HG03432 (cell line): ENCODE measurements around the gene SPATA3.
A peak's percentile ranks its signal among the peaks of the same experiment; 100 is the strongest.
"Not testable (repeated sequence)": the region's sequence is repeated elsewhere in the genome, so short reads cannot be mapped to it uniquely, and the experiment has no call there.

Experiments
- ATAC-seq: cut with Tn5 transposase; IDR thresholded peaks from one replicate; pipeline ENCODE4 v1.9.1; 2021; ENCODE audit warnings: mild to moderate bottlenecking, moderate library complexity; ENCODE audit not compliant: unreplicated experiment

The SPATA3 gene

GRCh38 chr2:231018184-231018583, 22.3 kb downstream of the SPATA3 start:
- no peak for ATAC-seq

GRCh38 chr2:231025059-231025458, 29.1 kb downstream of the SPATA3 start:
- not testable (repeated sequence) for ATAC-seq

- no peak for ATAC-seq
Observed at GRCh38 chr2:231028889-231029288, 33.0 kb downstream of the SPATA3 start.

DNA sequence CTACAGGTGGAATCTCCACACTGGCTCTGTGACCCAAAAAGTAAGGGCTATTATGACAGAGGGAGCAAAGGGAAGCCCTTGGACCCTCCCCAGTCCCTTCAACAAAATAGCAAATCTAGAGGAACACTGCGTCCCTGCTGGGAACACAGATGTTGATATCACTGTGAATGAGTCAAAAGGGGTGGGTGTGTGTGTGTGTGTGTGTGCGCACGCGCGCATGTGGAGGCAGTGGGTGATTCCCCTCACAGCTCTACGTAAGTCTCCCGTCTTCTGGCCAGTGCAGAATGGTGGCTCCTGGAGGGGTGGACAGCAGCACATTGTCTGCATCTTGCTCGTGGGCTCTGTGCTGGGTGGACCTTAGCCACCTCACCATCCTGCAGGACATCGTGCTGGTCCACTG, 33.6 kb downstream of the SPATA3 start:
- ATAC-seq = no peak

- ATAC-seq = no peak
Observed at GRCh38 chr2:231030725-231031124, 34.8 kb downstream of the SPATA3 start.

DNA sequence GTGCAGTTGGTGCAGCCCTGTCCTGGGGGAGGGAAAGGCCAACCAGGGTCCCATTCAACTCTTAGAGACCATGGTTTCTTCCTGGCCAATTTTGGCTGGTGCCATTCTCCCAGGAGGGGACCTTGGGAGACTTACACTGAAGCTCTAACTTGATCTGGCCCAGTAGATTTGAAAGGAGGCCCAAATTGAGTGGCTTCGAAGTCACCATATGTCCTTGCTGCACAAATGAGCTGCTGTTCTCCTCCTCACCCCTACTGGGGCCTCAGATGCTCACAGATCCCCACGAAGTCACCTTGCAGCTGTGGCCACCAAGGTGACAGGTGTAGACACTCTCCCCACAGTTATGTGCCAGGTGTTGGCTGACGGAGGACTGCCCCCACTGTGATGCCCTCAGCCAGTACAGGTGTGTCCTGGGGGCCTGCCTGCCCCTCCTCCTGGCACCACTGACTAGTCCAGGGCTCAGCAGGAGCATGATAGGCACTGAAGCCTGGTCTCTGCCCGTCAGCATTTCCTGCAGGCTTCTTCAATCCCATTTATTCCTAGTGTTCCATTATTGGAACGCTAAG, 36.7 kb downstream of the SPATA3 start:
- no peak for ATAC-seq

DNA sequence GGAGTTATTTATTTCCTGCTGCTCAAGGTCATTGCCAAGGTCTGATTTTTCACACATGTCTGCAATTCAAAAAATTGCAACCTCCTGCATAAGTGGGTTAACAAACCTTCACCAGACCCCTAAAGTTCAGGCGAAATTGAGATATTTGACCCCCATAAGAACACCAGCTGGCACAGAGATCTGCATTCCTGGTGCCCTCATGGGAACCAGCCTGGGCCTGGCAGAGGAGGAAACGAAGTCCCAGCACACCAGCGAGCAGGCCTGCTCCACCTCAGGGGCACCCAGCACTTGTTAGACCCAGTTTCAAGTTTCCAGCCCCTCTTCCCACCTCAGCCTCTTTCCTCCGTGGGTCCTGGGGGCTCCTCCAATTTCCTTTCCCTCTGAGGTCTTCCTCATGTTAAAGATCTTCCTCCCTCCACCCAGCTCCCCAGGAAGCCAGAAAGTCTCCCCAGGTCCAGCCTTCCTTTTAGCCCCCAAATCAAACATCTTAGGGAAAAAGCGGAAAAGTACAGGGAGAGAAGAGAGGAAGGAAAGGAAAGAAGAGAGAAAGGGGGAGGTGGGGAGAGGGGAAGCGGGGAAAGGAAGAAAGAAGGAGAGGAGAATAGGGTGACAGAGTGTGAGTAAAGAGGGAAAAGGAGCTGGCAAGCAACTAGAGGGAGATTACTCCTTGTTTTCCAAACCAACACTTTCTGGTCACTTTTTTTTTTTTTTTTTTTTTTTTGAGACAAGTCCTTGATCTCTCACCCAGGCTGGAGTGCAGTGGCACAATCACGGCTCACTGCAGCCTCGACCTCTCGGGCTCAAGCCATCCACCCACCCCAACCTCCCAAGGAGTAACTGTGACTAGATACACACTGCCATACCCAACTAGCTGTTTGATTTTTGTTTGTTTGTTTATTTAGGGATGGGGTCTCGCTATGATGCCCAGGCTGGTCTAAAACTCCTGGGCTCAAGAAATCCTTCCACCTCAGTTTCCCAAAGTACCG, 37.5 kb downstream of the SPATA3 start:
- ATAC-seq = no peak

- ATAC-seq = no peak
Observed at GRCh38 chr2:231034291-231034882, 38.5 kb downstream of the SPATA3 start.

- ATAC-seq = no peak
Observed at GRCh38 chr2:231036131-231036530, 40.2 kb downstream of the SPATA3 start.

DNA sequence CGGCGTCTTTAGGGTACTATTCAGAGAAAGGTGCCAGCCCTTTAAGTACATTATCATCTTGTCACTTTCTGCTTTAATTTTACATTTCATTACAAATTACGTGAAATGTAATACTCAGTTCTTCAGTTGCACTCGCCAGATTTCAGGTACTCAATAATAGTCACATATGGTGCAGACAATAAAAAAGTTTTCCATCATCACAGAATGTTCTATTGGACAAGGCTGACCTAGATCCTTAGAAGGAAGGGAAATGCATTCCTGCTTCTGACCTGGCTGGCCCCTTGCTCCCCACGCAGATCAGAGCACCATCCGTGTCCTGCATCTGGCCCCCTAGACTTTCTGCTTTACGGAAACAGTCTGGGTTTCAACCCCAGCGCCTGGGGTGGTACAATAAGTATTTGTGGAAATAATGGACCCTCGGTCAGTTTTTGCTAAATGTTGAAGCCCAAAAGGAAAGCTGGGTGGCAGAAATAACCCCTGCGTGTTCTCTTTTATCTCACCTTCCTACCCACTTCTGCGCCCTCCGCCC, 40.7 kb downstream of the SPATA3 start:
- ATAC-seq = no peak

GRCh38 chr2:231037202-231037730, 41.3 kb downstream of the SPATA3 start, which contains the start of gene C2orf72:
Gene C2orf72, plus strand, starts transcription at chr2:231037523. Its CDS starts 43 bp downstream, at chr2:231037566.
- ATAC-seq = peak; percentile 47

- peak; percentile 31 for ATAC-seq
Observed at GRCh38 chr2:231037731-231038482, 42.0 kb downstream of the SPATA3 start.

DNA sequence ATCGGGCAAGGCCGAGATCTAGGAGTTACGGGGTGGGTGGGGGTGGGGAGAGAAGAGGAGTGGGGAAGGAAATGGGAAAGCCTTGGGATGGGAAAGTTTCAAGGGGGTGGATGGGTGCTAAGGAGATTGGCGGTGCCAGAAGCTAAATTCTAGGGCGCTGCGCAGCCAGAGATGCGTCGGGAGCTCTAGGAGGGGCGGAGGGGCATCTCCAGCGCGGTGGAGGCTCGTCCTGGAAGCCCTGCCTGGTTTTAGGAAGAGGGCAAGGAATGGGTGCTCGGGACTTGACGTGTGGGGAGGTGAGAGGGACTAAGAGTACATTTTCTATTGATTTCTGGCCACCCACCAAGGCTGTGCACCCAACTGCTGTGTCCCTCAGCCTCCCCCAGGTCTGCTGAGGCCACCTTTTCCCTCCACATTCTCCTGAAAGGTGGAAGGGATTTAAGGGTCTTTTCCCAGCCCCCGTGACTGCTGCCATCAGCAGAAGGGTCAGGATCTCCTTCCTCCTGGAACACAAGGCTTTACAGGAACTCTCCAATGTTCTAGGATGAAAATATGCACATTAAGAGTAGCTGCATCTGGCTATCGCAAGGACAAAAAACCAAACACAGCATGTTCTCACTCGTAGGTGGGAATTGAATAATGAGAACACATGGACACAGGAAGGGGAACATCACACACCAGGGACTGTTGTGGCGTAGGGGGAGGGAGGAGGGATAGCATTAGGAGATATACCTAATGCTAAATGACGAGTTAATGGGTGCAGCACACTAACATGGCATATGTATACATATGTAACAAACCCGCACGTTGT, 42.8 kb downstream of the SPATA3 start:
- no peak for ATAC-seq

GRCh38 chr2:231039294-231039664, 43.4 kb downstream of the SPATA3 start:
- no peak for ATAC-seq

- ATAC-seq = no peak
Observed at GRCh38 chr2:231039821-231040364, 44.0 kb downstream of the SPATA3 start.

GRCh38 chr2:231041061-231041689, 45.3 kb downstream of the SPATA3 start:
- ATAC-seq = no peak

GRCh38 chr2:231043796-231044195, 47.9 kb downstream of the SPATA3 start:
- no peak for ATAC-seq

DNA sequence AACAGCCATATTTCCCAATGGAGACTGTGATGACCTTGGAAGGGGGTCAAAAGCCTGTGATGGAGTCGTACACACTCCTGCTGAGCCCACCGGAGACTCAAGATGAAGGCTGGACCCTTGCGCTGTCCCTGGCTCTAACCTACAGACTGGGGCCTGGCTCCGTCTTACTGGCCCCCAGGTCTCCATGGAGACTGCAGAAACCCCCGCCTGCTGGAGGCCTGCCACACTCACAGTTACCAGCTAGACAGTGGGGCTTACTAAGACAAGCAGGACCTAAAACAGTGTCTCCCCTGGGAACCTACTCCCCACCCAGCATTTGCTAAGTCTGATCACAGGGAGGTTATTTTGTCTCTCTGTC, 51.0 kb downstream of the SPATA3 start:
- no peak for ATAC-seq
